GM21447 (cell line): Measurements from ENCODE around the gene CNTN4.
"Not testable (repeated sequence)": the region's sequence is repeated elsewhere in the genome, so short reads cannot be mapped to it uniquely, and the experiment has no call there.

Experiments
- ATAC-seq: cut with Tn5 transposase; IDR thresholded peaks from one replicate; pipeline ENCODE4 v1.9.1; 2021; ENCODE audit not compliant: unreplicated experiment

The CNTN4 gene

DNA sequence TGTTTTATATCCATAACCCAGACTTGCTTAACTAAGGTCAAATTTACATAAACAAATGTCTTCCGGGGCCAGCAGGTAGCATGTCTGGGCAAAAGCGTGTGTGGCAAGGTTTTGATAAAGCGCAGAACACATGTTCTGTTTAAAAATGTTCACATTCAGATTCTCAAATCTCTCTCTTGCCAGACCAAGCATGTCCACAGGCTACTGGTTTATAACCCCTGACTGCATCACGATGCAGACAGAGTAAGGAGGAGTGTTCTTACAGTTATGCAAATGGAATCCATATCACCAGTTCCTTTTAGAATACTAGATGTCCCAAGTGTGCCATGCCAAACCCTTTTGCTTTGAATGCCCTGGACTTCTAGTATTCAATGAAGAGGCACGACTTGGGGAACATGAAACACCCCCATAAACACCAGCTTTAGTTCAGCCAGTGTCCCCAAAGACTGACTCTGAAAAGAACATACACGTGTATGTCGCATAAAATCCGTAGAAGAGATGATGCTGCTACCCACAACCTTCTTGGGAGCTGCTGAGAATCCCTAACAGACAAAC is 412.0 kb downstream of the CNTN4 start:
- no peak for ATAC-seq

DNA sequence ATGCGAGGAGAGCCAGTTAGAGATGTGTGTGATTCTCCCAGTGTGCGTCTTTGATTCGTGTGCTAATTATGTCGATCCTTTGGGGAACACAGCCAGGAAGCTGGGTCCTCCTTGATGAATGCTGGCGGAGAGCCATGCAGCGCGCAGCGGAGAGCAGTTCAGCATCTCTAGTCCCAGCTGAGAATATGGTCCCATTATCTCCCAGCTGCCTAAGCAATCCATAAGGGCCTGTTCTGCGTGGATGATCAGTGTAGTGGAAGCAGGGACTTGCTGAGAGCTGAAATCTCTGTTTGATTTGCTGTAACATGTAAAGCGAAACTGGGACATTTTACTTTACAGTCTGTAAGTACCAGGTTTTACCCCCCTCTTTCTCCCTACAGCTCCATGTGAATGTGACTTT is 412.7 kb downstream of the CNTN4 start:
- ATAC-seq = no peak

DNA sequence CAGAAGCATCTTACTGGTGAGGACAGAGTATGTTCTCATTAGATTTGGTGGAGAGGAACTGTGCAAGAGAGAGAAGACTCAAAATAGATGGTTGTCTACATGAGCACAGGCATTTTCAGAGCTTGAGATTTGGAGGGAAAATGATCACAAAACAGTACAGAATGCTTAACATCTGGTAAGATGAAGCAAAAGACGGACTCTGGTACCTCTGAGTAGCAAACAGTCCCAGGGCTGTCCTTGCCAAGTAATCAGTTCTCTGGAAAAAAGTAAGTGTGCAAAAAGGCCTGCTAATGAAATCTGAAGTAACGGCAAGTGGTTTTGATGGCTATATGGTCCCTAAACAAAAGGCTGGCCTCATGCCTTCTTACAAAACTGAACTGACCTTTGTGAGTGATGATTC is 414.2 kb downstream of the CNTN4 start:
- no peak for ATAC-seq

DNA sequence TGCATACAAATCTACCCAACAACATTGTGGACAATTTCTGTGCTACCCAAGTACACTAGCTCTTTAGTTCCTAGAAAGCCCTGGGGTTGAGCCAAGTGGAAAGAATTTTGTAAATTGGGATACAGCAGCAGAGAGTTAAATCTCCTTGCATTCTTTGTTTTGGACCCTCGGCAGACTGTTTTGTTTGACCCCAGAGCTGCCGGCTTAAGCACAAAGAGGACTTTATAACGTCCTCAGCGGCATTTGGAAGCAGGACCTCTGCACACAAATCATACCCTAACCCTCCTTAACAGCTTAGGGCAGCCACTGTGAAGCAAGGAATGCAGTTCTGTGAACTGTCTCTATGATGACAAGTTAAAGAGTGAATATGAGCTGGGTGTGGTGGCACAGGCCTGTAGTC is 415.3 kb downstream of the CNTN4 start:
- no peak for ATAC-seq

DNA sequence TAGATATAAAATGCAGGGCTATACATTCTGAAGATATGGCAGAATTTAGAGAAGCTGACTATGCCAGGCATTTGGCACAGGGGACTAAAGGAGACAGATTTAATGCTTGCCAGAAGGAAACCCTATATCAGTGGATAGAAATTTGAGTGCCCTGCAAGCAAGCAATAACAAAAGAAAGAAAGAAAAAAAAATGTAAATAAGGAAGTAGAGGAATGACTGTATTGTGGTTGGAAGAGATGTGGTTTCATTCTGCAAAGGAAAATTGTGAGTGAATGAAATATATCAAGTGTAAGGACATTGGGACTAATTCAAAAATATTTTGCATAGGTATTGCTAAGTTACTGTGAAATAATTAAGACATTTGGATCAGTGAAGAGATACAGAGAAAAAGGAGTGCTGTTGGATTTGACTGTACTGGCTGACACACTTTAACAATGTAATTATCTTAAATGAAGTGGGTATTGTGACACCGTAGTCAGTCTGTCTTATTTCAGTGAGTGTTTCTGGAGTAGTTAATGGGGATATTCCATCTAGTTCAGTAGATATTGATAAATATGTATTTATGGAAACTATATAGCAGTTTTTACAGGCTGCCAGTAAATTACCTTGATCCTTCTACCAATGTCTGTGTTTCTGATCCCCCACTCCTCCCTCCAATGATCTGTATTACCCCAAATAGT is 418.2 kb downstream of the CNTN4 start:
- ATAC-seq = no peak

DNA sequence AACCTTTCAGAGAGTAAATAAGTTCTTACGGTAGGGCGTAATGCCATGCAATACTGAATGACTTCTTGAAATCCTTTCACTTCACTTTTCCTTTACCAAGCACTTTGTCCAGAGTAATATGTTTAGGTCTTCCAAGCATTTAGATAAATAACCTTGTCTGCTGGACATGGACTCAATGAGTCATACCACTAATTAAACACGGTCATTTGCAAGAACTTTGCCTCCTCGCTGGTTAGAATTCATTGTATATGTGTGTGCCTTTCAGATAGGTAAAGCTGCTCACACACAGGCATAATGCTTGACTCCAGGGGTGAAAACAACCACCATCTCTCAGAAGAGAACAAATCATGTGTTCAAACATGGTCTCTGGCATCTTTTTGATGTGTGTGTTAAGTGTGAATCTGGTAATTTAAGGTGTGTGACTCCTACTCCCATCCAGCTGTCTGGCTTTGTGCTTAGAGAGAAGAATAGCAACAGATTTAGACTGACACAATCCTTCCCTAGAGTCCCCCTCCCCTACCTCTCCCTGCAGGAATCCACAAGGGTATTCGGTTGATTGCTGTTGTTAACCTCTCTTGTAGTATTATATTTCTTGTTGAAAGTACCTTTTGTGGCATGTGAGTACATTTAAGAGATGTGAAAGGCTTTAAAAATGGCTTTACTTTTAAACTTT is 419.0 kb downstream of the CNTN4 start:
- ATAC-seq = no peak

DNA sequence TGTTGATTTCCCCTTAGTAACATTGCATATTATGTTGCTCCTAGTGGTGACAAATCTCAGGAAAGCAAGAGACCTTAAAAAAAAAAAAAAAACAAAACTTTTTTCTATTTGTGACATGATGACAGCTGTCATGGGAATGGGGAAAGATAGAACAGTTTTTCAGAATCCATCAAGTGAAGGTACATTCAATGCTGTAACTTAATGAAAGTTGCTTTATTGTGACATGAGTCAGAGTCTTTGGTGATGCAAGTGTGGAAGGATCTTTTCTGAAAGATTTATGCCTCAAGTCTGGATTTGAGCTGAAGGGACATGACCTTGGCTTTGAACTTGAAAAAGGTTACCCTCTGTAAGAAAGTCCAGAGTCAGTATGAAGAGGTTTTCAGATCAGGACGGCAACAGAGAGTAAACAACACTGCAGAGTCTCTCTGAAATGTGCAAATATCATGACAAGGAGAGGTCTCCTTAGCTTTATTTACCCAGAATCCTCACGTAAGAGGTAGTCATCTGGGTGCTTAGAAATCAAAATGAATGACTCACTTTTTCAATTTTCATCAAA is 424.7 kb downstream of the CNTN4 start:
- ATAC-seq = no peak

DNA sequence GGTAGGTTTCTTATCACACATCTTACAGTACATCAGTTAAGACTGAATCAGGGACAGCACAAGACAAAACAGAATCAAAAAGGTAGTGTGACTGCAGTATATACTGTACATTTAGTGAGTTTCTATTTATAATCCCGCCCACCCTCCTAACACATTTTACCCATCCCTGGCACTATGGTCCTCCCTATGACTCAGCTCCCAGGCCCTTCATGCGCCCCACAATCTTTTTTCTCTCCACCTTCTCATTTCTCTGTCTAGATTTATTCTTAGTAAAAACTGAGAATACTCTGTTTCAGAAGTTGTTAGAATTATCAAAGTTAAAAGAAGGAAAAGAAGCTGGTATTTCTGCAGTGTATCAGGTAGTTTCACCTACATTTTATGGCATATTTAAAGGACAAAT is 427.3 kb downstream of the CNTN4 start:
- no peak for ATAC-seq

DNA sequence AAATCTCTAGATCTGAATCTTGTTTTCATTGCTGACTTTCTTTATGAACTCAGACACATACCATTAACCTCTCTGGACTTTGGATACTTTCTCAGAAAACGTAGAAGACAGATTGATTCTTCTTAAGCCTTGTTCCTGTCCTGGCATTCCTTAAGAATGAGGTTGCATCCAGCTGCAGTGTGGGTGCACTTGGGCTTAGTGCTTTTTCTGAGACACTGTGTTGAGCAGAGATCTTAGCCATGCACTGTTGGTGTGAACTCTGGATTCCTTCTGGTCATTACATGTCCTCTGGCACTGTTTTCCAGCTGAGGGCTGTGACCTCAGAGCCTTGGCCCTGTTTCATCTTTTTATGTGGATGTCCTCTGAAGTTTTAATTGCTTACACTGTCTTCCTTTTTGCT is 428.3 kb downstream of the CNTN4 start:
- ATAC-seq = no peak

DNA sequence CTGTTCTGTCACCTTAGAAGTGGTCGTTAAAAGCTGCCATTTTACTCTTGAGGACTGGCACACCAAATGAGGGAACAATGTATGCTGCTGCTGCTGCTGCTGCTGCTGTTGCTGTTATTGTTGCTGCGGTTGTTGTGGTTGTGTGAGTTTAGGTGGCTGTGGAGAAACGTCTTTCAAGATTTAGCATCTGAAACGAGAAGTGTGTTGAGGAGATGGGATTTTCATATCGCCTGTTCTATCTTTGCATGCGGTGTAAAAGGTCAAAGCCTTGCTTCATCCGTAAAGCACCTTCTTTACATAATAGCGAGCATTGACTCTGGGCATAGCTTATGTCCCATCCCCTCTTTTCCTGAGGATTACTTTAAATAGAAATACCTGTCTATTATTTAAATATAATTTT is 428.7 kb downstream of the CNTN4 start:
- not testable (repeated sequence) for ATAC-seq

DNA sequence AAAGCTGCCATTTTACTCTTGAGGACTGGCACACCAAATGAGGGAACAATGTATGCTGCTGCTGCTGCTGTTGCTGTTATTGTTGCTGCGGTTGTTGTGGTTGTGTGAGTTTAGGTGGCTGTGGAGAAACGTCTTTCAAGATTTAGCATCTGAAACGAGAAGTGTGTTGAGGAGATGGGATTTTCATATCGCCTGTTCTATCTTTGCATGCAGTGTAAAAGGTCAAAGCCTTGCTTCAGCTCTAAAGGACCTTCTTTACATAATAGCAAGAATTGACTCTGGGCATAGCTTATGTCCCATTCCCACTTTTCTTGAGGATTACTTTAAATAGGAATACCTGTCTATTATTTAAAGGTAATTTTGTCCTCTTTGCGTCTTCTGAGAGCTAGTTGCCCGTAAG is 436.1 kb downstream of the CNTN4 start:
- ATAC-seq = not testable (repeated sequence)

DNA sequence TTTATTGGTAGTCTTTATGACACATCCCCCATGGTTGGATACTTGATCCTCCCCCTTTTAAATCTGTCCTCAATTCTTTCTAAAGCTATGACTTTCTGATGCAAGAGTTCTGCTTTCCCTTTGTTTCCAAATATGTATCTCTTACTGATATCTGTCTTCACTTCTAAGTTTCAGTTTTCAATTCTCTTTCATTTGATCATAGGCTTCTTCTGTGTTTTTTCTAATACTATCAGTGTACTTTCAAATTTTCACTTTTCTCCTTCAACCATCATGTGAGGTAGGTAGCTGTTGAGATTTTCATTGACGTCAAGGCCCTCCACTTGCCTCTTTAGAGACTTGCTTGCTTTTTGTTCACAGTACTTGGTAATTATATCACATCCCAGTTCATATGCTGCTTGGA is 436.5 kb downstream of the CNTN4 start:
- no peak for ATAC-seq

DNA sequence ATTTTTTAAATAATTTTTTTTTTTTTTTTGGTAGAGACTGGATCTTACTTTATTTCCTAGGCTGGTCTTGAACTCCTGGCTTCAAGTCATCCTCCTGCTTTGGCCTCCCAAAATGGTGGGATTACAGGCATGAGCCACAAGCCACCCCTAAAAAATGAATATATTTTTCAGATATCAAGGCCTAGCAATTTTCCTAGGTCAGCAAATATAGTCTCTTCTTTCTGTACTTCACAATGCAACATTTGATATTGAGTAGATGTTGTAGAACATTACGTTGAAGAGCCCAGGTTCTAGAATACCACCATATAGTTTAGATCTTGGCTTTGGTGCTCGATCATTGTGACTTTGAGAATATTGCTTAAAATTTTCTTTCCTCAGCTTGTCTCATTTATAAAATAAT is 437.9 kb downstream of the CNTN4 start:
- ATAC-seq = no peak

DNA sequence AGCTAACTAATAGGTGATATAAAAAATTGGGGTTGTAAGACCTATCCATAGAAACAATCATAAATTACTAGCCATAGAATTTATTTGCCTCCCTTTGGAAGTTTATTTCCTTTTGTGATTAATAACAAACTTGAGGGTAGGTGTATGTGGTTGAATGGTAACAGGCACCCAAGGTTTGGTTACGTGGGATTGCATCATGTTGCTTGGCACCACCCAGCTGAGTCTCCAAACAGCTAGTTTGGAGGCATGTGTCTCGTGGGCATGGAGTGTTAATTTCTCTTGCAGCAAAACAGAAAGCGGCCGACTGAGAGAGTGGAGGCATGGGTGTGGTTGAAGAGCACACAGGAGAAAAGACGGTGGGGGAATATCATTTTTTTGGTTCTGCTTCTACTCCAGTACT is 441.4 kb downstream of the CNTN4 start:
- ATAC-seq = no peak

DNA sequence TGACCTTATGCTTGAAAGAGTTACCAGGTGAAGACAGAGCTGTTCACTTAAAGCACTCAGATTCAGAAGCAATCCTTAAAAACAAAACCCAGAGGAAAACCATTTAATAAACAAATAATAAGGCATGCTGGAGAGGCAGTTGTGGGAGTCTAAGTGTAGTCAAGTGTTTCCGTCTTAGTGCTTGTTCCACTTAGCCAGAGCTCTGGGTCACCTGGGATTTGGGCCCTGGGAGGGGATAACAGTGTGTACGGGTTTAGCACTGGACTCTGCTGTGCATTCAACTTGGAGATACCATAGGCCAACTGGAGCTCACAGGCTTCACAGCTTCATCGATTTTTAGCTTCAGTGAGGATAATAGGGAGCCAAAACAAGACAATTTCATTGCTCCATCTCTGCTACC is 444.6 kb downstream of the CNTN4 start:
- no peak for ATAC-seq

DNA sequence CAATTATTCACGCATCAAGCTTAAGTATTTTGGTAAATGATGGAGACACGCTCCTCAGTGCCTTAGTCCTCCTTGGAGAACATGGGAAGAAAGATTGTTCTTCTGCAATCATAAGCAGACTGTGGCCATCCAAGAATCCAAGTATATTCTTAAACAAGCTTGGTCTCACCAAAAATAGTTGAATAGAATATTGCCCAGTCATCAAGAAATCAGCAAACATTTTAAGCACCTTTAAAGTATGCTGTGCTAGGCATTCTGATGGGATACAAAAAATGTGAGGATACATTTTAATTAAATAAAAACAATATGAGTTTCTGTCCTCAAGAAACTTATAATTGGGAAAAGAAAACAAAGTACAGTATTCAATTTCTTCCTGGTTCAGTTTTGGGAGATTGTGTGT is 445.5 kb downstream of the CNTN4 start:
- ATAC-seq = no peak

DNA sequence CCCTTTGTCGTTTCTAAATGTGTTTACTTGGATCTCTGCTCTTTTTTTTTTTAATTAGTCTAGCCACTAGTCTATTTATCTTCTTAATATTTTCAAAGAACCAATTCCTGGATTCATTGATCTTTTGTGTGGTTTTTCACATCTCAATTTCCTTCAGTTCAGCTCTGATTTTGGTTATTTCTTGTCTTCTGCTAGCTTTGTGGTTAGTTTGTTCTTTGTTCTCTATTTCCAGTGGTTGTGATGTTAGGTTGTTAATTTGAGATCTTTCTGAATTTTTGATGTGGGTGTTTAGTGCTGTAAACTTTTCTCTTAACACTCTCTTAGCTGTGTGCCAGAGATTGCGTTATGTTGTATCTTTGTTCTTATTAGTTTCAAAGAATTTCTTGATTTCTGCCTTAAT is 446.1 kb downstream of the CNTN4 start:
- ATAC-seq = no peak

DNA sequence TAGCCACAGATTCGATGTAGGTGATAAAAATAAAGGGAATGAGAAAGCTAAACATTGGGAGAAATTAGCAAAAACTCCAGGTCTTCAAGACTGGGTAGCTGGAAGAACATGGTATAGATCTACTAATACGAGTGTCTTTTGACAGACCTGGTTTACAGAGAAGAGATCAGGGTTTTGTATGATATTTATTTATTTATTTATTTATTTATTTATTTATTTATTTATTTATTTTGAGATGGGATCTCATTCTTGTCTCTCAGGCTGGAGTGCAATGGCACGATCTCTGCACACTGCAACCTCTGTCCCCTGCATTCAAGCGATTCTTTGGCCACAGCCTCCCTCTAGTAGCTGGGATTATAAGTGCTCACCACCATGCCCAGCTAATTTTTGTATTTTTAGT is 448.4 kb downstream of the CNTN4 start:
- no peak for ATAC-seq

DNA sequence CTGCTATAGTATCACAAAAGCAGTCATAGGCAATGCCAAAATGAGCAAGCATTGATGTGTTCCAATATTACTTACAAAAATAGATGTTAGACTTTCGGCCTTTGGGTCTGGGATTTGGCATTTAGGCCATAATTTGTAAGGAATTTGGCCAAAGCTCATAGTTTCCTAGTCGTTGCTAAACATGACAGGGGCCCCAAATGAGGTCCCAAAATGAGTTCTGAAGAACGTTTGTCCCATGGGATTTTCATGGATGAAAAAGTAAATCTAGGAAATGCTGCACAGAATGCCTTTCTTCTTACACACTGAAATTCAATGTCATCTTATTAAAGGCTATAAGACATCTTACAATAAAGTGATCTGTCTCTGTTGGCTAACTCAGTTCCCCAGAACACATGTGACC is 456.0 kb downstream of the CNTN4 start:
- ATAC-seq = no peak

DNA sequence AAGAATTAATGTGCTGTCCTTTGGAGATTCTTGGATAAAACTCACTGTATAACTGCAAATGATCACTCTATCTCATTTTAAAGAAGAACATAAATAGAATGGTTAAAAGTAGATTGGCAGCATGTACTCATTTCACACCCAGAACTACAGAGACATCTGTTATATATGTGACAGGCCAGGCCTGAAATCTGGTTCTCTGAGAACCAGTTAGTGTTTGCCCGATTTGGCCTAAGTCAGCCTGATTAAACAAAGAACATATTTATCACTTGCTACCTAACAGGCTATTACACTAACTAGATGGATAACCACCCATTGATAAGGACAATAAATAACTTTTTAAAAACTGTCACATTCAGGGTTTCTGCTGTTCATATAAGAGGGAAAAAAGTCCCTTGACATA is 460.1 kb downstream of the CNTN4 start:
- ATAC-seq = no peak

DNA sequence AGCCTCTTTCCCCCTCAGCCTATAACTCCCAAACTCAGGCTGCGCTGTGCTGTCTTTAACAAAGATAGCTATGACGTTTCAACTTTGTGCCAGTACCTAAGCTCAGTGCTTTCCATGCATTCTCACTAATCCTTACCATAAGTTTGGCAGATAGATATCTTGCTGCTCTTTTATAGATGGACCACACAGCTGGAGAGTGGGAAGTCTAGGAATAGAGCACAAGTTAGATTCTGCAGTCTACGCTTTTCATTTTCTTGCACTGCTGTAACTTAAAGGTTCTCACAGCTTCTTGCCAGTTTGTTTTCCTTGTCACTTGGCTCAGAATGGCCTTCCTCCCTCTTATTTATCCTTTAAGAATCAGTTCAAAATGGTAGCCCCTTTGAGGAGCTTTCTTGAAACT is 468.8 kb downstream of the CNTN4 start:
- no peak for ATAC-seq

DNA sequence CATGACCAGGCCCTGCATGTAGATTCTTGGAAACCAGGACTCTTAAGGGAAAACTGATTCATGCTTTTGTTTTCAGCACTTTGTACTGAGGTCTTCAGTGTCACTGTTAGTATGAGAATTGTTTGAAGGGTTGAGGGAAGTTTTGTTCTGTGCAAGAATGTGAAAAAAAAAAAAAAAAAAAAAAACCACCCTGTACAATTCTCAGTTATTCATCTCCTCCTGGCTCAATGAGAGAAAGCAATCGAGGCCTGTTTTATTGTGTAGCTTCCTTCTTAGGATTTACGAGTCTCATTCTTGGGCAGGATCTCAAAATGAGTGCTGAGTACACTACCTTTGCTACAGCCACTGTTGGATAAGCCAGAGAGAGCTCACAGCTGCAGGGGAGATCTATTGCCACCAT is 469.5 kb downstream of the CNTN4 start:
- no peak for ATAC-seq
